Endothelial cell of umbilical vein (primary cell): Measurements from ENCODE around the gene CHRND. TPM values are rescaled to one million over a fixed set of nuclear protein-coding genes. Genes with fewer than 3 reads are reported as not detected.

ENCODE experiments used
- BruUV-seq: library from RNA; stranded (reverse); fragments of 400-500 nt; replicated peaks from 2 replicates; lab custom pipeline; 2021; lab: Mats Ljungman, UMichigan
- CTCF ChIA-PET: fragments of 300-600, 350-600 bp; sonication (Branson Sonifier 250); formaldehyde crosslinking; loops from one replicate; lab custom pipeline; 2021; ENCODE audit warnings: antibody characterized with exemption, inconsistent platforms; lab: Charles Lee
- POLR2A ChIA-PET: fragments of 300-600, 350-600 bp; sonication (Branson Sonifier 250); formaldehyde crosslinking; loops from one replicate; lab custom pipeline; 2021; ENCODE audit warnings: antibody characterized with exemption, inconsistent platforms; lab: Charles Lee
- DNase-seq: peaks from one replicate; pipeline ENCODE4 v3.0.0-alpha.2; 2011; ENCODE audit warnings: low read depth, low spot score
- FAIRE-seq: peaks from 2 replicates; lab custom pipeline; 2011; peaks lifted over from hg19 to GRCh38; lab: Jason Lieb, UNC
- H2AFZ ChIP-seq: 2 replicates; pipeline ENCODE4 v1.6.0; 2012; ENCODE audit warnings: low read depth, low read length, control low read depth, inconsistent platforms
- H3K27ac ChIP-seq: 2 replicates; pipeline ENCODE4 v1.5.1; 2011; ENCODE audit warnings: low read depth, mild to moderate bottlenecking, control low read depth, low read length, moderate library complexity; ENCODE audit not compliant: insufficient read depth
- H3K27me3 ChIP-seq, 2 experiments: 2 replicates each; pipeline versions ENCODE4 v1.6.0 to v1.6.1; 2011; ENCODE audit warnings: low read length in 2 of 2, mixed read lengths in 1 of 2; ENCODE audit not compliant: control insufficient read depth in 2 of 2, insufficient read depth in 2 of 2
- H3K36me3 ChIP-seq, 2 experiments: 2 replicates in 1 of 2; 3 replicates in 1 of 2; pipeline ENCODE4 v1.5.1; 2011; ENCODE audit warnings: low read length in 2 of 2, mild to moderate bottlenecking in 1 of 2, moderate library complexity in 1 of 2; ENCODE audit not compliant: control insufficient read depth in 2 of 2, insufficient read depth in 2 of 2; ENCODE audit errors: extremely low read depth in 1 of 2
- H3K4me1 ChIP-seq: 3 replicates; pipeline ENCODE4 v1.5.1; 2011; ENCODE audit warnings: mild to moderate bottlenecking, low read length; ENCODE audit not compliant: control insufficient read depth, insufficient read depth; ENCODE audit errors: extremely low read depth
- H3K4me2 ChIP-seq: 2 replicates; pipeline ENCODE4 v1.6.1; 2011; ENCODE audit warnings: low read length, control low read depth, mixed read lengths; ENCODE audit not compliant: insufficient read depth
- H3K4me3 ChIP-seq, 3 experiments: fragments of 200-600 bp in 1 of 3; sonication (generic), shearing (Covaris generic) in 1 of 3; replicated peaks in 1 of 3; 2 replicates each; pipeline ENCODE4 v1.5.1; 2011 to 2016; ENCODE audit warnings: control low read depth in 3 of 3, low read length in 3 of 3, mild to moderate bottlenecking in 2 of 3, inconsistent platforms in 1 of 3, low read depth in 1 of 3, moderate library complexity in 1 of 3; ENCODE audit not compliant: insufficient read depth in 1 of 3
- H3K79me2 ChIP-seq: 2 replicates; pipeline ENCODE4 v1.6.0; 2012; ENCODE audit warnings: low read length, inconsistent platforms; ENCODE audit not compliant: control insufficient read depth, insufficient read depth
- H3K9ac ChIP-seq: replicated peaks from 2 replicates; pipeline ENCODE3; 2011; ENCODE audit warnings: low read length, control low read depth; ENCODE audit not compliant: insufficient read depth; ENCODE audit errors: extremely low read depth
- H3K9me1 ChIP-seq: replicated peaks from 3 replicates; pipeline ENCODE4 v1.6.0; 2011; ENCODE audit warnings: mild to moderate bottlenecking, low read length; ENCODE audit not compliant: control insufficient read depth, insufficient read depth; ENCODE audit errors: extremely low read depth
- H3K9me3 ChIP-seq: replicated peaks from 2 replicates; pipeline ENCODE4 v1.5.1; 2012; ENCODE audit warnings: low read length, inconsistent platforms; ENCODE audit not compliant: control insufficient read depth, insufficient read depth
- H4K20me1 ChIP-seq: replicated peaks from 2 replicates; pipeline ENCODE3; 2011; ENCODE audit warnings: mild to moderate bottlenecking, low read length; ENCODE audit not compliant: control insufficient read depth, insufficient read depth; ENCODE audit errors: extremely low read depth
- EZH2 ChIP-seq: IDR thresholded peaks from 2 replicates; pipeline ENCODE4 v1.6.1; 2012; ENCODE audit warnings: borderline replicate concordance, low read depth, mild to moderate bottlenecking, moderate library complexity, low read length, inconsistent platforms; ENCODE audit not compliant: severe bottlenecking
- GATA2 ChIP-seq: IDR thresholded peaks from 2 replicates; pipeline ENCODE4 v1.7.0; 2011; ENCODE audit warnings: low read depth, mild to moderate bottlenecking, moderate library complexity, mixed read lengths, low read length; ENCODE audit not compliant: insufficient read length, insufficient read depth
- JUN ChIP-seq: IDR thresholded peaks from 2 replicates; pipeline ENCODE4 v1.6.1; 2011; ENCODE audit warnings: borderline replicate concordance, low read depth; ENCODE audit not compliant: insufficient read length, insufficient read depth
- MYC ChIP-seq: IDR thresholded peaks from one replicate; pipeline ENCODE4 v1.6.1; 2011; ENCODE audit warnings: mild to moderate bottlenecking, low read depth, low read length
- POLR2A ChIP-seq: IDR thresholded peaks from 2 replicates; pipeline ENCODE4 v1.6.1; 2012; ENCODE audit warnings: low read depth, mild to moderate bottlenecking, control low read depth, low read length
- POLR2AphosphoS5 ChIP-seq: IDR thresholded peaks from 2 replicates; pipeline ENCODE4 v1.6.1; 2012; ENCODE audit warnings: low read depth, mild to moderate bottlenecking, control low read depth, low read length, moderate library complexity; ENCODE audit not compliant: insufficient read depth
- dilution Hi-C: fragments of 300-500 bp; cut with MboI; formaldehyde crosslinking; loops from one replicate; pipeline ENCODE4 v1.15.0; 2019; ENCODE audit warnings: low sequenced_read_pairs; ENCODE audit not compliant: extremely low pct_ligation_motif_present
- intact Hi-C: fragments of 100-400 bp; cut with micrococcal nuclease; formaldehyde crosslinking; loops from one replicate; pipeline ENCODE4 v1.10.0; 2022
- polyA plus RNA-seq, 4 experiments: library from polyadenylated mRNA; depleted of rRNA in 3 of 4; stranded (reverse) in 3 of 4; unstranded in 1 of 4; fragments of >200 nt; gene quantifications; 2 replicates each; pipeline versions ENCODE4 v1.2.1 to v1.2.3, GENCODE V29; 2011 to 2012; ENCODE audit warnings: missing spikeins in 1 of 4
- total RNA-seq: library from RNA; stranded (reverse); gene quantifications from 2 replicates; pipeline ENCODE4 v1.2.3, GENCODE V29; 2021
- TF ChIP-seq, protein P1 (sequence below), 2 donors: IDR thresholded peaks; 1 replicate in 1 of 2; 2 replicates in 1 of 2; pipeline ENCODE4 v1.5.1; 2011; ENCODE audit warnings: low read length in 2 of 2, mild to moderate bottlenecking in 2 of 2, moderate library complexity in 2 of 2, control low read depth in 1 of 2, inconsistent platforms in 1 of 2, low read depth in 1 of 2; ENCODE audit not compliant: insufficient read depth in 1 of 2; ENCODE audit errors: extremely low read depth in 1 of 2
- TF ChIP-seq, protein P2 (sequence below): IDR thresholded peaks from 2 replicates; pipeline ENCODE4 v1.6.1; 2011; ENCODE audit not compliant: insufficient read depth, insufficient read length

The CHRND gene
- total and polyA plus RNA-seq, 2 donors (not counting 3 experiments of a cell fraction or from before 2014, with no cell fraction given), result not detected

DNA sequence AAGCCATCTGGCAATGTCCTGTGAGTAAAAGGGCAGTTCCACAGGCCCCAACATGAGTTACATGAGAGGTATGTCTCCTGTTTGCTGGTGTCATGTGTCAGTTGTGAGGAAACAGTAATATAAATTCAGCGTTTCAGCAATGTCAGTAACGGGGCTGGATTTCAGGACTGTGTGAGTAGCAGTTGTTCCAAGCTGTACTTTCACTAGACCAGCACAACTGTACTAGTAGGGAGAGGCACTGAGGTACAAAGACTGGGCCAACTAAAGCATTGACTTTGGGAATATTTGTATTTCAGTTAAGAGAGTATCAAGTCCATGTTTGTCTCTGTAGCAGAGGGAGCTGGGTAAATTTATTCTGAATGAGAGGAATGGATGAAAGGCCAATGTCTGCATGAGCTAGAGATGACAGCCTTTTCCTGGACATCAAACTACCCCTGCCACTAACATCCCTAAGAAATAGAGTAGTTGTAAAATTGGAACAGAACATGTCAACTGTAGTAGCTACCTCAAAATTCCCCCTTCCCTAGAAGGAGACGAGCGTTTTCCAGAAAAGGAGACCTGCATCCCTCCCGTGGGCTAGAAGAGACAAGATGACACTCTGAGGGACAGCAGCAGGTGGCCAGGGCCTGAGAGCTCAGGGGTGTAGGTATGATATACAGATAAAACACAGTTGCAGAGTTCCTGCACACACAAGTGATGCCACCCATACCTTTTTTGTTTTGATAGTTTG lies 48.9 kb downstream of the CHRND start:
- no peak overlapping the region for H3K27ac ChIP-seq
- dilution Hi-C loops, result no loop called here
- CTCF ChIA-PET, result interaction anchor here (0.7 kb wide), 1 partner anchor 874 kb away, joined by 3 read pairs; no protein-coding TSS in a partner anchor

More for the DNA sequence above, 48.9 kb downstream of the CHRND start:
- Histone ChIP-seq H3K79me2 (no peaks in the 10 kb centered on the region), H3K4me3 (no peak overlapping the region), H4K20me1 (no peaks in the 10 kb centered on the region), H3K9me1 (no peaks in the 10 kb centered on the region), H3K4me1 (no peaks in the 10 kb centered on the region), H3K27me3 (no peaks in the 10 kb centered on the region), H3K9ac (no peak overlapping the region), H3K36me3 (peaks cover 7 to 18% of the 10 kb centered on the region in 2 experiments), H3K9me3 (no peaks in the 10 kb centered on the region), H2AFZ (no peak overlapping the region), H3K4me2 (no peak overlapping the region)
- FAIRE-seq (no peak), DNase-seq (no peak)
- intact Hi-C loops, result no loop called here
- no TSS peak for BruUV-seq
- TF ChIP-seq JUN, result no peak
- no peak for TF ChIP-seq GATA2
- no peak for TF ChIP-seq MYC
- TF ChIP-seq, protein P1, sequence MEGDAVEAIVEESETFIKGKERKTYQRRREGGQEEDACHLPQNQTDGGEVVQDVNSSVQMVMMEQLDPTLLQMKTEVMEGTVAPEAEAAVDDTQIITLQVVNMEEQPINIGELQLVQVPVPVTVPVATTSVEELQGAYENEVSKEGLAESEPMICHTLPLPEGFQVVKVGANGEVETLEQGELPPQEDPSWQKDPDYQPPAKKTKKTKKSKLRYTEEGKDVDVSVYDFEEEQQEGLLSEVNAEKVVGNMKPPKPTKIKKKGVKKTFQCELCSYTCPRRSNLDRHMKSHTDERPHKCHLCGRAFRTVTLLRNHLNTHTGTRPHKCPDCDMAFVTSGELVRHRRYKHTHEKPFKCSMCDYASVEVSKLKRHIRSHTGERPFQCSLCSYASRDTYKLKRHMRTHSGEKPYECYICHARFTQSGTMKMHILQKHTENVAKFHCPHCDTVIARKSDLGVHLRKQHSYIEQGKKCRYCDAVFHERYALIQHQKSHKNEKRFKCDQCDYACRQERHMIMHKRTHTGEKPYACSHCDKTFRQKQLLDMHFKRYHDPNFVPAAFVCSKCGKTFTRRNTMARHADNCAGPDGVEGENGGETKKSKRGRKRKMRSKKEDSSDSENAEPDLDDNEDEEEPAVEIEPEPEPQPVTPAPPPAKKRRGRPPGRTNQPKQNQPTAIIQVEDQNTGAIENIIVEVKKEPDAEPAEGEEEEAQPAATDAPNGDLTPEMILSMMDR (IDR thresholded peaks at IDR 0.05; ENCODE audit: extremely low read depth in 1 of 2, insufficient read depth in 1 of 2, low read depth in 1 of 2, low read length in 2 of 2), result no peak
- TF ChIP-seq POLR2A, result no peak
- no peak for TF ChIP-seq POLR2AphosphoS5
- TF ChIP-seq, protein P2, sequence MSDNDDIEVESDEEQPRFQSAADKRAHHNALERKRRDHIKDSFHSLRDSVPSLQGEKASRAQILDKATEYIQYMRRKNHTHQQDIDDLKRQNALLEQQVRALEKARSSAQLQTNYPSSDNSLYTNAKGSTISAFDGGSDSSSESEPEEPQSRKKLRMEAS, result no peak
- TF ChIP-seq EZH2, result no peak
- POLR2A ChIA-PET, result no interaction called here
